Mesendoderm (in vitro differentiated cells): Measurements from ENCODE around the gene NARS2.

ENCODE experiments used
- DNase-seq: peaks from one replicate; pipeline ENCODE4 v3.0.0; 2013
- H2AK5ac ChIP-seq: 2 replicates; pipeline ENCODE4 v1.6.1; 2013; ENCODE audit warnings: low read length, inconsistent platforms
- H2BK120ac ChIP-seq: 2 replicates; pipeline ENCODE4 v1.6.1; 2013; ENCODE audit warnings: low read depth, mild to moderate bottlenecking, low read length, moderate library complexity, mixed read lengths
- H2BK15ac ChIP-seq: replicated peaks from 2 replicates; pipeline ENCODE4 v1.6.1; 2013; ENCODE audit warnings: low read depth, mild to moderate bottlenecking, moderate library complexity
- H2BK5ac ChIP-seq: 2 replicates; pipeline ENCODE4 v1.6.1; 2013; ENCODE audit warnings: low read length, inconsistent platforms
- H3K18ac ChIP-seq: 2 replicates; pipeline ENCODE4 v1.6.1; 2013; ENCODE audit warnings: mild to moderate bottlenecking, low read length, mixed read lengths
- H3K23ac ChIP-seq: one replicate; pipeline ENCODE4 v1.6.1; 2013; ENCODE audit warnings: low read length
- H3K27ac ChIP-seq: 2 replicates; pipeline ENCODE4 v1.5.1; 2013; ENCODE audit warnings: low read depth, mild to moderate bottlenecking, inconsistent platforms, low read length, moderate library complexity
- H3K27me3 ChIP-seq: 2 replicates; pipeline ENCODE4 v1.6.1; 2013; ENCODE audit warnings: low read length, control low read depth, mild to moderate bottlenecking, inconsistent platforms; ENCODE audit not compliant: insufficient read depth, poor library complexity
- H3K36me3 ChIP-seq: 2 replicates; pipeline ENCODE4 v1.6.1; 2013; ENCODE audit warnings: low read length, inconsistent platforms; ENCODE audit not compliant: control insufficient read depth, insufficient read depth
- H3K4ac ChIP-seq: one replicate; pipeline ENCODE4 v1.6.1; 2013; ENCODE audit warnings: low read depth, mild to moderate bottlenecking, low read length, moderate library complexity
- H3K4me1 ChIP-seq: 2 replicates; pipeline ENCODE4 v1.6.1; 2013; ENCODE audit warnings: low read depth, low read length, inconsistent platforms; ENCODE audit not compliant: control insufficient read depth
- H3K4me2 ChIP-seq: 2 replicates; pipeline ENCODE4 v1.6.1; 2013; ENCODE audit warnings: low read length
- H3K4me3 ChIP-seq: 2 replicates; pipeline ENCODE4 v1.5.1; 2013; ENCODE audit warnings: mild to moderate bottlenecking, low read length
- H3K56ac ChIP-seq: one replicate; pipeline ENCODE4 v1.6.1; 2013; ENCODE audit warnings: low read length
- H3K79me1 ChIP-seq: 2 replicates; pipeline ENCODE4 v1.6.1; 2013; ENCODE audit warnings: low read length, inconsistent platforms
- H3K79me2 ChIP-seq: 2 replicates; pipeline ENCODE4 v1.6.1; 2013; ENCODE audit warnings: mild to moderate bottlenecking, low read length; ENCODE audit not compliant: control insufficient read depth, insufficient read depth
- H3K9ac ChIP-seq: 2 replicates; pipeline ENCODE4 v1.6.1; 2013; ENCODE audit warnings: low read length, inconsistent platforms
- H4K5ac ChIP-seq: one replicate; pipeline ENCODE4 v1.6.1; 2013; ENCODE audit warnings: low read length
- H4K8ac ChIP-seq: one replicate; pipeline ENCODE4 v1.6.1; 2013; ENCODE audit warnings: low read depth, mild to moderate bottlenecking, control low read depth, low read length, moderate library complexity
- WGBS: extraction: QIAGEN DNeasy Blood & Tissue Kit; methylation state at CpG from one replicate; pipeline ENCODE4 v1.1.7; 2013; ENCODE audit warnings: low lambda C conversion rate, missing lambda C conversion rate; ENCODE audit not compliant: insufficient coverage; ENCODE audit errors: extremely low coverage; 5-methylcytosine and 5-hydroxymethylcytosine counted together

The NARS2 gene

GRCh38 chr11:78402847-78403246 is 171.8 kb downstream of the NARS2 start:
- H3K4me3 ChIP-seq = no peak overlapping the region
- no peak overlapping the region for H4K8ac ChIP-seq
- H3K4me1 ChIP-seq = peaks cover 8% of the 10 kb centered on the region
- no peak for DNase-seq
- H3K27me3 ChIP-seq = no peaks in the 10 kb centered on the region
- H2AK5ac ChIP-seq = no peak overlapping the region
- H3K23ac ChIP-seq = no peak overlapping the region
- H3K4ac ChIP-seq = no peak overlapping the region
- no peak overlapping the region for H3K9ac ChIP-seq
- no peaks in the 10 kb centered on the region for H3K36me3 ChIP-seq
- H2BK5ac ChIP-seq = no peak overlapping the region
- H3K56ac ChIP-seq = no peak overlapping the region
- H3K18ac ChIP-seq = no peak overlapping the region
- WGBS = no CpG with 5 or more reads among the region's 3 CpGs
- H3K79me1 ChIP-seq = peaks cover 3% of the 10 kb centered on the region
- H3K27ac ChIP-seq = no peak overlapping the region
- no peak overlapping the region for H2BK120ac ChIP-seq
- no peak overlapping the region for H4K5ac ChIP-seq
- H3K4me2 ChIP-seq = no peak overlapping the region
- H3K79me2 ChIP-seq = no peaks in the 10 kb centered on the region
- H2BK15ac ChIP-seq = no peak overlapping the region

GRCh38 chr11:78400702-78401101 is 174.0 kb downstream of the NARS2 start:
- H3K56ac ChIP-seq = no peak overlapping the region
- H3K79me1 ChIP-seq = peaks cover 2% of the 10 kb centered on the region
- no peak overlapping the region for H3K18ac ChIP-seq
- H3K23ac ChIP-seq = no peak overlapping the region
- no peak overlapping the region for H4K5ac ChIP-seq
- H2BK5ac ChIP-seq = no peak overlapping the region
- H3K4me2 ChIP-seq = no peak overlapping the region
- H3K27ac ChIP-seq = no peak overlapping the region
- H3K36me3 ChIP-seq = no peaks in the 10 kb centered on the region
- no peak overlapping the region for H4K8ac ChIP-seq
- H3K9ac ChIP-seq = no peak overlapping the region
- H2AK5ac ChIP-seq = no peak overlapping the region
- no peak overlapping the region for H3K4me3 ChIP-seq
- no CpG with 5 or more reads among the region's 3 CpGs for WGBS
- no peaks in the 10 kb centered on the region for H3K27me3 ChIP-seq
- H3K79me2 ChIP-seq = no peaks in the 10 kb centered on the region
- H2BK120ac ChIP-seq = no peak overlapping the region
- no peak overlapping the region for H3K4ac ChIP-seq
- DNase-seq = no peak
- H3K4me1 ChIP-seq = peaks cover 8% of the 10 kb centered on the region
- H2BK15ac ChIP-seq = no peak overlapping the region

GRCh38 chr11:78400116-78400515 is 174.5 kb downstream of the NARS2 start:
- no peak overlapping the region for H4K8ac ChIP-seq
- H2BK5ac ChIP-seq = no peak overlapping the region
- WGBS = no CpG with 5 or more reads among the region's 1 CpG
- no peak for DNase-seq
- H3K36me3 ChIP-seq = no peaks in the 10 kb centered on the region
- no peak overlapping the region for H4K5ac ChIP-seq
- no peak overlapping the region for H2BK120ac ChIP-seq
- no peak overlapping the region for H3K9ac ChIP-seq
- H2BK15ac ChIP-seq = no peak overlapping the region
- H3K4me3 ChIP-seq = no peak overlapping the region
- no peak overlapping the region for H3K4me2 ChIP-seq
- no peak overlapping the region for H2AK5ac ChIP-seq
- H3K56ac ChIP-seq = no peak overlapping the region
- H3K27me3 ChIP-seq = no peaks in the 10 kb centered on the region
- no peak overlapping the region for H3K4ac ChIP-seq
- H3K27ac ChIP-seq = no peak overlapping the region
- no peak overlapping the region for H3K23ac ChIP-seq
- no peak overlapping the region for H3K18ac ChIP-seq
- H3K79me1 ChIP-seq = no peaks in the 10 kb centered on the region
- H3K4me1 ChIP-seq = peaks cover 8% of the 10 kb centered on the region
- H3K79me2 ChIP-seq = no peaks in the 10 kb centered on the region

DNA sequence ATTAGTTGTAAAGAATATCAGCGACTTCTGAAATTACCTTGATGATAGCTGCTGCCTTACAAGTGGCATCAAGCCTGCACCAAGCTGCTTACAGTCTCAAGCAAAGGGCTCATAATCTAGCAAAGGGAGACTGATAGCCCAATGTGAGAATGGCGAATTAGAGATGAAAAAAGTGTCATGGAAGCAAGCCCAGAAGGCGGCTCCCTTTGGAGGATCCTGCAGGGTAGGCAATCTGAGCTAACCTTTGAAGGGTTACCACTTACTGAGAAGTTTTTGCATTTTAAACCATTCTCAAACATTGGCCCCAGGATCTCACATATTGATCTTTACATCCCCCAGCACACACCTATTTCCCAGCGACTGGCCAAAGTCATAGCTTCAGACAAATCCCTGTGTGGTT is 175.5 kb downstream of the NARS2 start:
- H4K8ac ChIP-seq = no peak overlapping the region
- peak overlapping the region; percentile 80 for H3K27ac ChIP-seq
- no peak overlapping the region for H3K4ac ChIP-seq
- H2BK120ac ChIP-seq = no peak overlapping the region
- H3K4me1 ChIP-seq = peaks cover 8% of the 10 kb centered on the region
- no peak overlapping the region for H2BK5ac ChIP-seq
- no peak overlapping the region for H3K4me3 ChIP-seq
- H2AK5ac ChIP-seq = no peak overlapping the region
- no peaks in the 10 kb centered on the region for H3K36me3 ChIP-seq
- no peak overlapping the region for H4K5ac ChIP-seq
- H2BK15ac ChIP-seq = no peak overlapping the region
- H3K23ac ChIP-seq = no peak overlapping the region
- peak; percentile 84 for DNase-seq
- WGBS = no CpG with 5 or more reads among the region's 4 CpGs
- no peaks in the 10 kb centered on the region for H3K27me3 ChIP-seq
- peak overlapping the region; percentile 54 for H3K18ac ChIP-seq
- no peaks in the 10 kb centered on the region for H3K79me1 ChIP-seq
- H3K56ac ChIP-seq = no peak overlapping the region
- H3K4me2 ChIP-seq = no peak overlapping the region
- no peaks in the 10 kb centered on the region for H3K79me2 ChIP-seq
- H3K9ac ChIP-seq = no peak overlapping the region

DNA sequence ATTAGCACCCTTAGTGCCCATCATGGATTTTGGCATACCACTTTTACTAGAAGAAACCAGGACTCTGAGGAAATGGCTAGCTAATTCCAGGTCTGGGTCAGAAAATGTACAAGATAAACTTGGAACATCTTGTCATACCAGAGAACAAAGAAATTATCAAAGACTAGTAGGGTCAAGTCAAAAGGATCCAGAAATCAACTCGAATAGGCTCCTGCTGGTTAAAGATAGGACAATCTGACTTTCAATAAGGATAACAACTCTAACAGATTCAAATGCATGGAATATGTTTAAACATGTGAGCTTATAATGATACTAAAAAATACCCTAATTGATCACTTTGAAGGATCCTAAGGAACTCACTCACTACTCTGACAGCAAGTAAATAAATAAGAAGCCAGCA is 175.9 kb downstream of the NARS2 start:
- Histone ChIP-seq H2AK5ac (no peak overlapping the region), H3K79me2 (no peaks in the 10 kb centered on the region), H3K23ac (no peak overlapping the region), H4K5ac (no peak overlapping the region), H4K8ac (no peak overlapping the region), H3K9ac (no peak overlapping the region), H3K4me1 (peaks cover 8% of the 10 kb centered on the region), H3K27ac (no peak overlapping the region), H2BK5ac (no peak overlapping the region), H3K79me1 (no peaks in the 10 kb centered on the region), H3K4me3 (no peak overlapping the region), H3K36me3 (no peaks in the 10 kb centered on the region), H2BK15ac (no peak overlapping the region), H3K18ac (no peak overlapping the region), H3K56ac (no peak overlapping the region), H3K4ac (no peak overlapping the region), H3K4me2 (no peak overlapping the region), H3K27me3 (no peaks in the 10 kb centered on the region), H2BK120ac (no peak overlapping the region)
- WGBS = no CpG with 5 or more reads among the region's 1 CpG
- no peak for DNase-seq

- no peak overlapping the region for H3K18ac ChIP-seq
- H2BK5ac ChIP-seq = no peak overlapping the region
- H3K4me1 ChIP-seq = peaks cover 10% of the 10 kb centered on the region
- no peak overlapping the region for H3K27ac ChIP-seq
- no peak overlapping the region for H2BK120ac ChIP-seq
- WGBS = no CpG with 5 or more reads among the region's 3 CpGs
- no peak overlapping the region for H4K5ac ChIP-seq
- H2BK15ac ChIP-seq = no peak overlapping the region
- no peaks in the 10 kb centered on the region for H3K79me1 ChIP-seq
- H3K4me2 ChIP-seq = no peak overlapping the region
- no peak overlapping the region for H2AK5ac ChIP-seq
- no peaks in the 10 kb centered on the region for H3K27me3 ChIP-seq
- H3K4me3 ChIP-seq = no peak overlapping the region
- H3K36me3 ChIP-seq = no peaks in the 10 kb centered on the region
- no peak overlapping the region for H3K23ac ChIP-seq
- no peak overlapping the region for H3K9ac ChIP-seq
- no peaks in the 10 kb centered on the region for H3K79me2 ChIP-seq
- H3K4ac ChIP-seq = no peak overlapping the region
- H4K8ac ChIP-seq = no peak overlapping the region
- DNase-seq = no peak
- H3K56ac ChIP-seq = no peak overlapping the region
Measured at GRCh38 chr11:78397398-78397797, 177.3 kb downstream of the NARS2 start.
